Uterus (tissue), 2 donors: ENCODE results near the gene HAPLN2.

Source experiments
- POLR2A ChIP-seq, 2 donors: fragments of 450-650 bp; IDR thresholded peaks; one replicate each; pipeline ENCODE4 v1.6.1; 2016; ENCODE audit warnings: antibody characterized with exemption in 2 of 2, mild to moderate bottlenecking in 1 of 2, moderate library complexity in 1 of 2
- TF ChIP-seq, protein P1 (sequence below), 4 experiments: fragments of 200-600 bp in 2 of 4; fragments of 450-650 bp in 2 of 4; sonication (generic) in 2 of 4; IDR thresholded peaks; one replicate each; pipeline ENCODE4 v1.5.1; 2016 to 2019; ENCODE audit warnings: antibody characterized with exemption in 4 of 4, mild to moderate bottlenecking in 2 of 4, moderate library complexity in 1 of 4

GRCh38 chr1:156662800-156663055 is 43.5 kb downstream of the HAPLN2 start:
- TF ChIP-seq, protein P1, sequence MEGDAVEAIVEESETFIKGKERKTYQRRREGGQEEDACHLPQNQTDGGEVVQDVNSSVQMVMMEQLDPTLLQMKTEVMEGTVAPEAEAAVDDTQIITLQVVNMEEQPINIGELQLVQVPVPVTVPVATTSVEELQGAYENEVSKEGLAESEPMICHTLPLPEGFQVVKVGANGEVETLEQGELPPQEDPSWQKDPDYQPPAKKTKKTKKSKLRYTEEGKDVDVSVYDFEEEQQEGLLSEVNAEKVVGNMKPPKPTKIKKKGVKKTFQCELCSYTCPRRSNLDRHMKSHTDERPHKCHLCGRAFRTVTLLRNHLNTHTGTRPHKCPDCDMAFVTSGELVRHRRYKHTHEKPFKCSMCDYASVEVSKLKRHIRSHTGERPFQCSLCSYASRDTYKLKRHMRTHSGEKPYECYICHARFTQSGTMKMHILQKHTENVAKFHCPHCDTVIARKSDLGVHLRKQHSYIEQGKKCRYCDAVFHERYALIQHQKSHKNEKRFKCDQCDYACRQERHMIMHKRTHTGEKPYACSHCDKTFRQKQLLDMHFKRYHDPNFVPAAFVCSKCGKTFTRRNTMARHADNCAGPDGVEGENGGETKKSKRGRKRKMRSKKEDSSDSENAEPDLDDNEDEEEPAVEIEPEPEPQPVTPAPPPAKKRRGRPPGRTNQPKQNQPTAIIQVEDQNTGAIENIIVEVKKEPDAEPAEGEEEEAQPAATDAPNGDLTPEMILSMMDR (IDR thresholded peaks at IDR 0.05): no peak
- TF ChIP-seq POLR2A (IDR thresholded peaks at IDR 0.05): no peak
